Activated CD8-positive, alpha-beta memory T cell treated with anti-CD3 and anti-CD28 coated beads for 1 hour (primary cell): ENCODE measurements around the gene ANKRD28.

Experiments used
- DNase-seq, 2 donors: peaks; one replicate each; pipeline ENCODE4 v3.0.0-alpha.2; 2020; ENCODE audit warnings: low read depth in 1 of 2; ENCODE audit errors: extremely low read depth in 1 of 2

Gene ANKRD28

GRCh38 chr3:15728766-15729165 lies 69.0 kb downstream of the ANKRD28 start:
- no peak for DNase-seq

- no peak for DNase-seq
Measured at GRCh38 chr3:15726881-15727280, 70.9 kb downstream of the ANKRD28 start.

GRCh38 chr3:15726043-15726442 lies 71.7 kb downstream of the ANKRD28 start:
- DNase-seq, result no peak

GRCh38 chr3:15724446-15724845 lies 73.3 kb downstream of the ANKRD28 start:
- DNase-seq, result no peak

- DNase-seq, result no peak
Measured at GRCh38 chr3:15723624-15723884, 74.2 kb downstream of the ANKRD28 start.

GRCh38 chr3:15722877-15723623 lies 74.7 kb downstream of the ANKRD28 start:
- no peak for DNase-seq

- no peak for DNase-seq
Measured at GRCh38 chr3:15716178-15716577, 81.6 kb downstream of the ANKRD28 start.

GRCh38 chr3:15714448-15714847 lies 83.3 kb downstream of the ANKRD28 start:
- no peak for DNase-seq

GRCh38 chr3:15713364-15713763 lies 84.4 kb downstream of the ANKRD28 start:
- no peak for DNase-seq

GRCh38 chr3:15711281-15711680 lies 86.5 kb downstream of the ANKRD28 start:
- DNase-seq, result no peak

GRCh38 chr3:15708882-15709677 lies 88.7 kb downstream of the ANKRD28 start:
- no peak for DNase-seq

GRCh38 chr3:15707779-15708178 lies 90.0 kb downstream of the ANKRD28 start:
- DNase-seq, result no peak

GRCh38 chr3:15703346-15703745 lies 94.4 kb downstream of the ANKRD28 start:
- DNase-seq, result no peak

GRCh38 chr3:15694628-15695027 lies 103.2 kb downstream of the ANKRD28 start:
- no peak for DNase-seq

GRCh38 chr3:15693355-15693754 lies 104.4 kb downstream of the ANKRD28 start:
- no peak for DNase-seq

- DNase-seq, result no peak
Measured at GRCh38 chr3:15690748-15691147, 107.0 kb downstream of the ANKRD28 start.

GRCh38 chr3:15690230-15690629 lies 107.5 kb downstream of the ANKRD28 start:
- DNase-seq, result no peak

- no peak for DNase-seq
Measured at GRCh38 chr3:15685927-15686326, 111.9 kb downstream of the ANKRD28 start.

- no peak for DNase-seq
Measured at GRCh38 chr3:15683253-15683652, 114.5 kb downstream of the ANKRD28 start.

GRCh38 chr3:15682561-15683185 lies 115.1 kb downstream of the ANKRD28 start:
- no peak for DNase-seq

- no peak for DNase-seq
Measured at GRCh38 chr3:15681668-15682067, 116.1 kb downstream of the ANKRD28 start.

- no peak for DNase-seq
Measured at GRCh38 chr3:15679306-15679705, 118.5 kb downstream of the ANKRD28 start.
